ENCODE measurements around the gene VTCN1. TPM values are rescaled to one million over a fixed set of nuclear protein-coding genes. Genes with fewer than 3 reads are reported as not detected.

VTCN1 gene
- total RNA-seq, 1 donor from 2014 or later = 0.77 TPM

DNA sequence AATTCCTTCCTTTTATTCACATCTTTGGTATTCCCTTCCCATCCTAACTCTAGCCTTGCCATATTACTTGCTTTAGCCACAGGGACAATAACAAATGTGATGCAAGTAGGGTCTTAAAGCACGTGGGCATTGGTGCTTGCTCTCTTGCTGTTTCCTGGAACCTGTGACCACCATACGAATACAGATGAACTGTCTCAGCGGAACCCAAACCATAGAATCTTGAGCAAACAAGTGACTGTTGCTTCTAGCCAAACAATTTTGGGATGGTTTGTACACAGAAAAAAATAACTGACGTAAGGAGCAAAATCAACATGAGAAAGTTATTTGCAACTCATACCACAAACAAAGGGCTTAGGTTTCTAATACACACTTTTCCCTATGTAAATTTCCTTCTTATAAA lies 15.2 kb upstream of the VTCN1 start:
- Histone ChIP-seq H3K4me3 (no peak overlapping the region), H3K9me3 (no peaks in the 10 kb centered on the region), H3K4me1 (no peaks in the 10 kb centered on the region), H3K27me3 (ENCODE audit: low read depth) (no peaks in the 10 kb centered on the region), H3K27ac (no peak overlapping the region), H3K36me3 (no peaks in the 10 kb centered on the region)
- ATAC-seq = no peak
- TF ChIP-seq, protein P1, sequence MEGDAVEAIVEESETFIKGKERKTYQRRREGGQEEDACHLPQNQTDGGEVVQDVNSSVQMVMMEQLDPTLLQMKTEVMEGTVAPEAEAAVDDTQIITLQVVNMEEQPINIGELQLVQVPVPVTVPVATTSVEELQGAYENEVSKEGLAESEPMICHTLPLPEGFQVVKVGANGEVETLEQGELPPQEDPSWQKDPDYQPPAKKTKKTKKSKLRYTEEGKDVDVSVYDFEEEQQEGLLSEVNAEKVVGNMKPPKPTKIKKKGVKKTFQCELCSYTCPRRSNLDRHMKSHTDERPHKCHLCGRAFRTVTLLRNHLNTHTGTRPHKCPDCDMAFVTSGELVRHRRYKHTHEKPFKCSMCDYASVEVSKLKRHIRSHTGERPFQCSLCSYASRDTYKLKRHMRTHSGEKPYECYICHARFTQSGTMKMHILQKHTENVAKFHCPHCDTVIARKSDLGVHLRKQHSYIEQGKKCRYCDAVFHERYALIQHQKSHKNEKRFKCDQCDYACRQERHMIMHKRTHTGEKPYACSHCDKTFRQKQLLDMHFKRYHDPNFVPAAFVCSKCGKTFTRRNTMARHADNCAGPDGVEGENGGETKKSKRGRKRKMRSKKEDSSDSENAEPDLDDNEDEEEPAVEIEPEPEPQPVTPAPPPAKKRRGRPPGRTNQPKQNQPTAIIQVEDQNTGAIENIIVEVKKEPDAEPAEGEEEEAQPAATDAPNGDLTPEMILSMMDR (IDR thresholded peaks at IDR 0.05) = no peak
- intact Hi-C loops (cut with DNase I) = no loop called here
- no peak for DNase-seq

DNA sequence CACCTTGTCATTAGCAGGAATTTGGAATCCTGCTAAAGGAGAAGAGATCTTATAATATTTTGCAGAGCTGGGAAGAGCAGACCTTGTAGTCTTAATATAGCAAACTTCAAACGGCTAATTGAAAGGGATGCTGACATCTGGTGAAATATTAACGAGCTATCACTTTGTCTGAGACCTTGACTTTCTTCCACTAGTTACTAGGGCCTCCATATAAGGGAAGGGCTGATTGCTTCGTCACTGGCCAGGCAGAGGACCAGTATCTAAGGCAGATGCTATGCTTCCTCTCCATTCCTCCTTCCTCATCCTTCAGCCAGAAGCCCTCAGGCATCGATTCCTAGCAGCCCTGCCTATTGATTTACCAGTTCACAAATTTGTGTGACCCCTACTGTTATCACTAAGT lies 6.0 kb upstream of the VTCN1 start:
- no peaks in the 10 kb centered on the region for H3K9me3 ChIP-seq
- H3K4me3 ChIP-seq = no peak overlapping the region
- no peak for DNase-seq
- no peak for ATAC-seq
- no peaks in the 10 kb centered on the region for H3K4me1 ChIP-seq
- TF ChIP-seq, protein P1 (IDR thresholded peaks at IDR 0.05) = no peak
- H3K36me3 ChIP-seq = no peaks in the 10 kb centered on the region
- H3K27ac ChIP-seq = no peak overlapping the region
- H3K27me3 ChIP-seq (ENCODE audit: low read depth) = no peaks in the 10 kb centered on the region
- intact Hi-C loops (cut with DNase I) = no loop called here

DNA sequence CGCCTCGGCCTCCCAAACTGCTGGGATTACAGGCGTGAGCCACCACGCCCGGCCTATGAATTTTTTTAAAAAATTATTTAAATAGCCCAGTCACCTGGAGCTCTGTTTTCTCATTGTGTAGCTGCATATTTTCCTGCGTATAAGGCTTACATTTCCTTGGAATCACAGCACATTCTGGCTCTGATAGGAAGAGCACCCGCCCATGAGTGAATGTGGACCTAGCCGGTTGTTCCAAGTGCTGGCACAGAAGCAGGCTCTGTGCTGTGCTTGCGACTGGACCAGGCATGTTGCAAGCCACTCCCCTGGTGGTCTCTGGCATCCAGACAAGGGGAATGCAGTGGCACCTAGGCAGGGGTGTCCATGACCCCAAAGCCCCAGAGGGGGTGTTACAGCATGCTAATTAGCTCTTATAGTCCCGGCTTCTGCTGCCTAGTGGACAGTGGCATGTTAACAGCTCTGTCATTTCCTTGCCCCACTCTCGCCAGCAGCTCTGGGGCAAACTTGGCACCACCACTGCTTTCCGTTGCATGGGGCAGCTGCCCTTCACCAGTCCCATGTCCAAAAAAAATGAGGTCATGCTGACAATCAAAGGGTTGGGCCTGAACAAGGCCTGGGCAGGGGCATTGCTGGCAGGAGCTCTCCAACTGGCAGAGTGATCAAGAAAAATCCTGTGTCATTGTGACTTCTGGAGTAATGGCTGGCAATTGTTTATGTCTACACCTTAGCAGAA lies 5.2 kb upstream of the VTCN1 start:
- Histone ChIP-seq H3K4me1 (no peaks in the 10 kb centered on the region), H3K4me3 (no peak overlapping the region), H3K9me3 (no peaks in the 10 kb centered on the region), H3K27ac (no peak overlapping the region), H3K27me3 (ENCODE audit: low read depth) (no peaks in the 10 kb centered on the region), H3K36me3 (no peaks in the 10 kb centered on the region)
- TF ChIP-seq, protein P1 (IDR thresholded peaks at IDR 0.05) = no peak
- ATAC-seq (no peak), DNase-seq (no peak)
- intact Hi-C loops (cut with DNase I) = no loop called here

DNA sequence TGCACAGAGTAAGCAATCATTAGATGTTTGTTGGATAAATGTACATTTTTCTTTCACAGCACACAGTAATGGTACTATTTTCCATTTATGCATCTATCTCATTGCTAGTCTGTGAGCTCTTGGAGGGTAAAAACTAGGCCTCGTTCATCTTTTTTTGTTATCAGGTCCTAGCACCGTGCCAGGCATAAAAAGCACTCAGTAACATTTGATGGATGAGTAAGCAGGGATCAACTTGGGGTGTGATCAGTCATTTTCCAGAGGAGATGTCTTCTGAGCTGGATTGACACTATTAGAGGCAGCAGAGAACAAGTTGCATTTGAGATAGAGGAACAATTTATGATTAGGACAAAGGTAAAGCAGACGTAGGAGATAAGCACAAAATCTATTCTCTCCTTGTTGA lies 4.3 kb upstream of the VTCN1 start:
- H3K4me1 ChIP-seq = no peaks in the 10 kb centered on the region
- H3K36me3 ChIP-seq = no peaks in the 10 kb centered on the region
- TF ChIP-seq, protein P1 (IDR thresholded peaks at IDR 0.05) = no peak
- no peak for ATAC-seq
- H3K27me3 ChIP-seq (ENCODE audit: low read depth) = no peaks in the 10 kb centered on the region
- no peaks in the 10 kb centered on the region for H3K9me3 ChIP-seq
- intact Hi-C loops (cut with DNase I) = no loop called here
- no peak for DNase-seq
- no peak overlapping the region for H3K27ac ChIP-seq
- no peak overlapping the region for H3K4me3 ChIP-seq

DNA sequence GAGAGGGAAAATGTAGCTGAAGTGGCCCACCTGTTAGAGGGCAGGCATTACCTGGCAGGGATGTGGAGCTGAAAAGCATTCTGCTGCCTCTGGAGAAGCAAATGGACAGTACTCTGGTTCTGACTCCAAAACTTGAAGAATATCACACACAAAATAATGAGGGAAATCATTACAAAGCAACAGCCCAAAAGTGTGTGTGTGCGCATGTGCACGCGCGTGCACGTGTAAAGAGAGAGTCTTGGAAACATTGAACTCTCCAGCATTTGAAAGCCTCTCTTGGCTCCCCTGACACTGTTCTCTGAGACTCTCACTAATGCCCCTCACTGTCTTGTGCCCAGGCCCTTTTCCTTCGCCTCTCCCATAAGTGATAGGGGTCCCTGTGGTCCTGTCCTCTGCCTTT lies 2.3 kb upstream of the VTCN1 start:
- H3K9me3 ChIP-seq = no peaks in the 10 kb centered on the region
- no peaks in the 10 kb centered on the region for H3K27me3 ChIP-seq (ENCODE audit: low read depth)
- H3K4me3 ChIP-seq = no peak overlapping the region
- H3K36me3 ChIP-seq = no peaks in the 10 kb centered on the region
- no peak for DNase-seq
- TF ChIP-seq, protein P1 (IDR thresholded peaks at IDR 0.05) = no peak
- intact Hi-C loops (cut with DNase I) = no loop called here
- no peak for ATAC-seq
- H3K27ac ChIP-seq = no peak overlapping the region
- H3K4me1 ChIP-seq = no peaks in the 10 kb centered on the region

All from lower lobe of right lung (tissue), 2 donors.